ENCODE results near the gene LRRC49. TPM values are rescaled to one million over a fixed set of nuclear protein-coding genes. Genes with fewer than 3 reads are reported as not detected.

Gene LRRC49
- total and polyA plus RNA-seq, 2 experiments from 2014 or later, result 8.5 to 14.6 TPM

- Histone ChIP-seq H3K4me1 (ENCODE audit: insufficient read depth) (no peaks in the 10 kb centered on the region), H3K27me3 (ENCODE audit: insufficient read depth) (no peaks in the 10 kb centered on the region), H3K4me3 (no peak overlapping the region), H3K27ac (ENCODE audit: low read depth) (no peak overlapping the region), H2AFZ (no peak overlapping the region), H3K4me2 (no peak overlapping the region), H3K79me2 (replicated peaks; ENCODE audit: insufficient read depth) (no peaks in the 10 kb centered on the region), H3F3A (replicated peaks; ENCODE audit: low read depth) (no peaks in the 10 kb centered on the region), H3K9me2 (ENCODE audit: insufficient read depth) (no peaks in the 10 kb centered on the region), H4K20me1 (replicated peaks; ENCODE audit: insufficient read depth) (no peaks in the 10 kb centered on the region), H3K36me3 (ENCODE audit: insufficient read depth) (no peaks in the 10 kb centered on the region)
- no peak for TF ChIP-seq EZH2 (IDR thresholded peaks at IDR 0.05; ENCODE audit: low read depth, unreplicated experiment)
- TF ChIP-seq POLR2AphosphoS5 (IDR thresholded peaks at IDR 0.05; ENCODE audit: low read depth), result no peak
- TF ChIP-seq, protein P1, sequence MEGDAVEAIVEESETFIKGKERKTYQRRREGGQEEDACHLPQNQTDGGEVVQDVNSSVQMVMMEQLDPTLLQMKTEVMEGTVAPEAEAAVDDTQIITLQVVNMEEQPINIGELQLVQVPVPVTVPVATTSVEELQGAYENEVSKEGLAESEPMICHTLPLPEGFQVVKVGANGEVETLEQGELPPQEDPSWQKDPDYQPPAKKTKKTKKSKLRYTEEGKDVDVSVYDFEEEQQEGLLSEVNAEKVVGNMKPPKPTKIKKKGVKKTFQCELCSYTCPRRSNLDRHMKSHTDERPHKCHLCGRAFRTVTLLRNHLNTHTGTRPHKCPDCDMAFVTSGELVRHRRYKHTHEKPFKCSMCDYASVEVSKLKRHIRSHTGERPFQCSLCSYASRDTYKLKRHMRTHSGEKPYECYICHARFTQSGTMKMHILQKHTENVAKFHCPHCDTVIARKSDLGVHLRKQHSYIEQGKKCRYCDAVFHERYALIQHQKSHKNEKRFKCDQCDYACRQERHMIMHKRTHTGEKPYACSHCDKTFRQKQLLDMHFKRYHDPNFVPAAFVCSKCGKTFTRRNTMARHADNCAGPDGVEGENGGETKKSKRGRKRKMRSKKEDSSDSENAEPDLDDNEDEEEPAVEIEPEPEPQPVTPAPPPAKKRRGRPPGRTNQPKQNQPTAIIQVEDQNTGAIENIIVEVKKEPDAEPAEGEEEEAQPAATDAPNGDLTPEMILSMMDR (conservative IDR thresholded peaks at IDR 0.05; ENCODE audit: low read depth in 2 of 2), result no peak
- TF ChIP-seq, protein P2, sequence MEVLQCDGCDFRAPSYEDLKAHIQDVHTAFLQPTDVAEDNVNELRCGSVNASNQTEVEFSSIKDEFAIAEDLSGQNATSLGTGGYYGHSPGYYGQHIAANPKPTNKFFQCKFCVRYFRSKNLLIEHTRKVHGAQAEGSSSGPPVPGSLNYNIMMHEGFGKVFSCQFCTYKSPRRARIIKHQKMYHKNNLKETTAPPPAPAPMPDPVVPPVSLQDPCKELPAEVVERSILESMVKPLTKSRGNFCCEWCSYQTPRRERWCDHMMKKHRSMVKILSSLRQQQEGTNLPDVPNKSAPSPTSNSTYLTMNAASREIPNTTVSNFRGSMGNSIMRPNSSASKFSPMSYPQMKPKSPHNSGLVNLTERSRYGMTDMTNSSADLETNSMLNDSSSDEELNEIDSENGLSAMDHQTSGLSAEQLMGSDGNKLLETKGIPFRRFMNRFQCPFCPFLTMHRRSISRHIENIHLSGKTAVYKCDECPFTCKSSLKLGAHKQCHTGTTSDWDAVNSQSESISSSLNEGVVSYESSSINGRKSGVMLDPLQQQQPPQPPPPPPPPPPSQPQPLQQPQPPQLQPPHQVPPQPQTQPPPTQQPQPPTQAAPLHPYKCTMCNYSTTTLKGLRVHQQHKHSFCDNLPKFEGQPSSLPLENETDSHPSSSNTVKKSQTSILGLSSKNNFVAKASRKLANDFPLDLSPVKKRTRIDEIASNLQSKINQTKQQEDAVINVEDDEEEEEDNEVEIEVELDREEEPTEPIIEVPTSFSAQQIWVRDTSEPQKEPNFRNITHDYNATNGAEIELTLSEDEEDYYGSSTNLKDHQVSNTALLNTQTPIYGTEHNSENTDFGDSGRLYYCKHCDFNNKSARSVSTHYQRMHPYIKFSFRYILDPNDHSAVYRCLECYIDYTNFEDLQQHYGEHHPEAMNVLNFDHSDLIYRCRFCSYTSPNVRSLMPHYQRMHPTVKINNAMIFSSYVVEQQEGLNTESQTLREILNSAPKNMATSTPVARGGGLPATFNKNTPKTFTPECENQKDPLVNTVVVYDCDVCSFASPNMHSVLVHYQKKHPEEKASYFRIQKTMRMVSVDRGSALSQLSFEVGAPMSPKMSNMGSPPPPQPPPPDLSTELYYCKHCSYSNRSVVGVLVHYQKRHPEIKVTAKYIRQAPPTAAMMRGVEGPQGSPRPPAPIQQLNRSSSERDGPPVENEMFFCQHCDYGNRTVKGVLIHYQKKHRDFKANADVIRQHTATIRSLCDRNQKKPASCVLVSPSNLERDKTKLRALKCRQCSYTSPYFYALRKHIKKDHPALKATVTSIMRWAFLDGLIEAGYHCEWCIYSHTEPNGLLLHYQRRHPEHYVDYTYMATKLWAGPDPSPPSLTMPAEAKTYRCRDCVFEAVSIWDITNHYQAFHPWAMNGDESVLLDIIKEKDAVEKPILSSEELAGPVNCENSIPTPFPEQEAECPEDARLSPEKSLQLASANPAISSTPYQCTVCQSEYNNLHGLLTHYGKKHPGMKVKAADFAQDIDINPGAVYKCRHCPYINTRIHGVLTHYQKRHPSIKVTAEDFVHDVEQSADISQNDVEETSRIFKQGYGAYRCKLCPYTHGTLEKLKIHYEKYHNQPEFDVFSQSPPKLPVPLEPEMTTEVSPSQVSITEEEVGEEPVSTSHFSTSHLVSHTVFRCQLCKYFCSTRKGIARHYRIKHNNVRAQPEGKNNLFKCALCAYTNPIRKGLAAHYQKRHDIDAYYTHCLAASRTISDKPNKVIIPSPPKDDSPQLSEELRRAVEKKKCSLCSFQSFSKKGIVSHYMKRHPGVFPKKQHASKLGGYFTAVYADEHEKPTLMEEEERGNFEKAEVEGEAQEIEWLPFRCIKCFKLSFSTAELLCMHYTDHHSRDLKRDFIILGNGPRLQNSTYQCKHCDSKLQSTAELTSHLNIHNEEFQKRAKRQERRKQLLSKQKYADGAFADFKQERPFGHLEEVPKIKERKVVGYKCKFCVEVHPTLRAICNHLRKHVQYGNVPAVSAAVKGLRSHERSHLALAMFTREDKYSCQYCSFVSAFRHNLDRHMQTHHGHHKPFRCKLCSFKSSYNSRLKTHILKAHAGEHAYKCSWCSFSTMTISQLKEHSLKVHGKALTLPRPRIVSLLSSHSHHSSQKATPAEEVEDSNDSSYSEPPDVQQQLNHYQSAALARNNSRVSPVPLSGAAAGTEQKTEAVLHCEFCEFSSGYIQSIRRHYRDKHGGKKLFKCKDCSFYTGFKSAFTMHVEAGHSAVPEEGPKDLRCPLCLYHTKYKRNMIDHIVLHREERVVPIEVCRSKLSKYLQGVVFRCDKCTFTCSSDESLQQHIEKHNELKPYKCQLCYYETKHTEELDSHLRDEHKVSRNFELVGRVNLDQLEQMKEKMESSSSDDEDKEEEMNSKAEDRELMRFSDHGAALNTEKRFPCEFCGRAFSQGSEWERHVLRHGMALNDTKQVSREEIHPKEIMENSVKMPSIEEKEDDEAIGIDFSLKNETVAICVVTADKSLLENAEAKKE (CRISPR knock-in tag; IDR thresholded peaks at IDR 0.05), result no peak
- no peak for TF ChIP-seq ZNF331 (CRISPR knock-in tag; IDR thresholded peaks at IDR 0.05; ENCODE audit: low read depth)
- TF ChIP-seq REST (IDR thresholded peaks at IDR 0.05; ENCODE audit: unreplicated experiment), result no peak
- TF ChIP-seq NANOG (IDR thresholded peaks at IDR 0.05; ENCODE audit: borderline replicate concordance), result no peak
- no peak for TF ChIP-seq JUNB (IDR thresholded peaks at IDR 0.05; ENCODE audit: unreplicated experiment)
- no peak for TF ChIP-seq EZH2phosphoT487 (IDR thresholded peaks at IDR 0.05; ENCODE audit: unreplicated experiment)
- TF ChIP-seq ETS1 (IDR thresholded peaks at IDR 0.05), result no peak
- TF ChIP-seq ZNF114 (CRISPR knock-in tag; IDR thresholded peaks at IDR 0.05), result no peak
- H3K27ac Mint-ChIP-seq, result no peak overlapping the region
- H3K36me3 Mint-ChIP-seq (ENCODE audit: low read depth), result no peaks in the 10 kb centered on the region
- no peaks in the 10 kb centered on the region for H3K4me1 Mint-ChIP-seq
- H3K27me3 Mint-ChIP-seq (ENCODE audit: insufficient read depth, low read depth, poor library complexity), result no peaks in the 10 kb centered on the region
- peaks cover 7% of the 10 kb centered on the region; the same call in 1 of the 3 replicates for H3K9me3 Mint-ChIP-seq
- ATAC-seq (no peak), DNase-seq (ENCODE audit: low spot score) (no peak)
- H3K4me3 Mint-ChIP-seq, result no peak overlapping the region
Observed at GRCh38 chr15:70954171-70954570, 61.5 kb downstream of the LRRC49 start.

Measured in GM23338 (cell line).